ENCODE measurements around the gene PTPN4.

DNA sequence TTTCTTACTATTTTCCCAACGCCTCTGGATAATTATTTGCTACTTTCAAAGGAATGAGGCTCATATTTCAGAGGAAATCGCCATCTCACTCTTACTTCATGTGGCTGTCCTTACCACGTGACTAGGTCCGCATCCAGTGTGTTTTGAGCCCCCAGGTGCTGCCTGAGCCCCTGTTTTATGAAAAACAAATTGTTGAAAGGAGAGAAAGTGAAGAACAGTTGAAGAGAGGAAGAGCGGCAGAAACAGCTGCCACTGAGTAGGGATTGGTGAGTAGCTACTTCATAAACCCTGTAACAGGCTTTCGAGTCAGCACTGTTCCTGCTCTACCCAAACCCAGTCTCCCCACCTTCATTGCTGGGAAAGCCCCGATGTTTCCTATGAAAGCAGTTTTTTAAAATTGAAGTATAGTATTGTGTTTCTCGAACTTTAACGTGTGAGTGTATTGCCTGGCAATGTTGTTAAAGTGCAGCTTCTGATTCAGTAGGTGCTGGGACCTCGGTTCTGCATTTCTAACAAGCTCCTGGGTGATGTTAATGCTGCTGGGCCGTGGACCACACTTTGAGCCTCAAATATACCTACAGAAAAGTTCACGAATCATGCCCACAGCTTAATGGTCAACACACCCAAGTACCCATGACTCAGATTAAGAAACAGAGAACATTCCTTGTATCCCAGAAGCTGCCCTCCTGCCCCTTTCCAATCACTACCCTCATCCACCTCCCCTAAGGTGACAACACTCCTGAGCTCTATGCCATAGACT, 41.0 kb upstream of the PTPN4 start:
- TF ChIP-seq, protein P1, sequence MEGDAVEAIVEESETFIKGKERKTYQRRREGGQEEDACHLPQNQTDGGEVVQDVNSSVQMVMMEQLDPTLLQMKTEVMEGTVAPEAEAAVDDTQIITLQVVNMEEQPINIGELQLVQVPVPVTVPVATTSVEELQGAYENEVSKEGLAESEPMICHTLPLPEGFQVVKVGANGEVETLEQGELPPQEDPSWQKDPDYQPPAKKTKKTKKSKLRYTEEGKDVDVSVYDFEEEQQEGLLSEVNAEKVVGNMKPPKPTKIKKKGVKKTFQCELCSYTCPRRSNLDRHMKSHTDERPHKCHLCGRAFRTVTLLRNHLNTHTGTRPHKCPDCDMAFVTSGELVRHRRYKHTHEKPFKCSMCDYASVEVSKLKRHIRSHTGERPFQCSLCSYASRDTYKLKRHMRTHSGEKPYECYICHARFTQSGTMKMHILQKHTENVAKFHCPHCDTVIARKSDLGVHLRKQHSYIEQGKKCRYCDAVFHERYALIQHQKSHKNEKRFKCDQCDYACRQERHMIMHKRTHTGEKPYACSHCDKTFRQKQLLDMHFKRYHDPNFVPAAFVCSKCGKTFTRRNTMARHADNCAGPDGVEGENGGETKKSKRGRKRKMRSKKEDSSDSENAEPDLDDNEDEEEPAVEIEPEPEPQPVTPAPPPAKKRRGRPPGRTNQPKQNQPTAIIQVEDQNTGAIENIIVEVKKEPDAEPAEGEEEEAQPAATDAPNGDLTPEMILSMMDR (IDR thresholded peaks at IDR 0.05) = no peak
- no peak for TF ChIP-seq POLR2A (IDR thresholded peaks at IDR 0.05)

Measured in ovary (tissue), 3 donors.